ENCODE measurements around the gene MYO3B.
"Not testable (repeated sequence)": the region's sequence is repeated elsewhere in the genome, so short reads cannot be mapped to it uniquely, and the experiment has no call there.

The MYO3B gene

DNA sequence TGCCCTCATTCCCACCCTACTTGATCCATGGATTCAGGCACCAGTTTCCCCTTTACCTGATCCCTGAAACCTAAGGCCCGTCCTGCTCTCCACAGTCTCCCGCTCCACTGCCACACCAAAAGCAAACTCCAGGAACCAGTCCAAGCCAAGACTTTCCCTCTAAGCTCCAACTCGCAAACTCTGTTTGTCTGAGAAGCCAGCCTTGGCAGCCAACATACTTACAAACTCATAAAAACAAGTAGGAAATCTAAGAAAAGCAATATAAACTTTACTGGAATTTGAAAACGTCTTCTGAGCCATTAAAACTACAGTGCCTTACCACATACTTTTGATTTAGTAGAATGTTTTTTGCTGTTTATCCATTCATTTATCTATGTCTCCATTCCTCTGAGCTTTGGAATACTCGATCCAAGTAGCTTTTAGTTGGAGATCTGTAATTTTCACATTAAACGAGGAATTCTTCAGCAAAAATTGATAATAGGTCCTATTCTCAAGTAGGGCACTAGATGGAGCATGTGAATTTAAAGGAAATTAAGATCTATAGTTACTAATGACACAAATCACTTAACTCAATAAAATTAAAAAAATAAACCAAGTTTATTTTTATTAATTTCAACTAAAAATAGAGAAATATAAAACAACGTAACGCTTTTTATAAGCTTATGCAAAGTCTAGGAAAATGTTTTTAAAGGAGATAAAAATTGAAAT is 199.7 kb downstream of the MYO3B start:
- DNase-seq, result no peak

DNA sequence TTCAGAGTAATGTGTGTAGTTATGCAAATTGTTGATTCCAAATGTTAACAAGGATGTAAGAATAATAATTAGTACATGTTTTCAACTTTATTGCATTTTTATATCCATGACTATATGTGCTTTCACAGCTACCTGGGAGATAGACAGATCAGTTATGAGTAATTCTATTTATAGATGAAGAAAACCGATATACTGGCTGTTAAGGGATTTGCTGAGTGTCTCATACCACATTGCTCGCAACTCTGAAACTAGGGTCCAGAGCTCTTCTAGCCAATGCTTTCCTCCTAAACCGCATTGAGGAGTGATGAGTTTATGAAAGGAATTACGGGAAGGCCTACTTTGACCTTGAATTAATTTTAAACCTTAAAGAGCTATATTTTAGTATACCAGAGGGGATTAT is 202.3 kb downstream of the MYO3B start:
- DNase-seq, result no peak

DNA sequence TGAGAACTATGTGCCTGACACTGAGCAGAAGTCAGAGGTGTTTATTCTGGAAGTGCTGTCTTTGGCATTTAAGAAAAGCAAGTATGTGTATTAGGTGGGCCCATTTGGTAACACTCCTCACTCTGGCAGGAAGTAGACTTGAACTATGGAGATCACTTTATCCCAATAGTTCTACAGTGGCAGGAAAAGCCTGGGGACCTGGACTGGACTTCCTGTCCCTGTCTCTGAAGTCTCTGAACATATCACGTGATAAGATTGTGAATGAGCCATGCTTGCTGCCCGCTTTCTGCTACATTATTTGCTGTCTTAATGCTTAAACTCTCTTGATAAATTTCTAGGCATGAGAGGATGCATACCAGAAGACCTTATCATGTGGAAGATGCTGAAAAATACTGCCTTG is 203.7 kb downstream of the MYO3B start:
- no peak for DNase-seq

DNA sequence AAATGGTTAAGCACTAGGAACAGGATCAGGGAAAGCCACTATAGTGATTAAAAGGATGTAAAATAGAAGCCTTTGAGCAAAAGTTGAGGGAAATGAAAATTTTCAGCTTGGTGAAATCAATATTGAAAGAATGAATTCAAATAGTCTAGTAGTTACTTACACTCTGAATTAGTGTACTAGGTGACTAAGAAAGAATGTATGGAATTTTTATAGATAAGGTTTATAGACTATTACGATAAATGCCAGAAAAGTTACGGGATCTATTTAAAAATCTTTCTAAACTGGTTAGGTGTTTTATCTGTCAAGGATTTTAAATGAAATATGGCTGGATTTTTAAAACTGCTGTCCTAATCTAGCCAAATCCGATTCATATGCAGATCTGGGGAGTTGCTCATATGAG is 208.6 kb downstream of the MYO3B start:
- DNase-seq, result no peak

DNA sequence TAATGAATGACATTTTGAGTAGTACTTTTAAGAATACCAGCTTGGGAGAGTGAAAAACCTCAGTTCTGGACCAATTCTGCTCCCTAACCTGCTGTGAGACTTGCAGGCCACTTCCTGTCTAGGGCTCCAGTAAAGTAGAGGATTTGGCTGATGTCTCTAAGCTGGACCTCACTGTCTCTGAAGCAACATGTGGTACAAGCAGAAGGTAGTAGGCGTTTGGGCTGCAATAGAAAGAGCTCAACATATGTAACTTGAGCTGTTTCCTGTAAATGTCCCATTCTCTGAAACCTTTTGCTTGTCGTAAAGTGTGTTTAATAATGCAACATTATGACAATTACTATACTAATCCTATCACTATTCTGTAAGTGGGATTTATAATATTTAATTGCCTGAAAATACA is 213.1 kb downstream of the MYO3B start:
- no peak for DNase-seq

DNA sequence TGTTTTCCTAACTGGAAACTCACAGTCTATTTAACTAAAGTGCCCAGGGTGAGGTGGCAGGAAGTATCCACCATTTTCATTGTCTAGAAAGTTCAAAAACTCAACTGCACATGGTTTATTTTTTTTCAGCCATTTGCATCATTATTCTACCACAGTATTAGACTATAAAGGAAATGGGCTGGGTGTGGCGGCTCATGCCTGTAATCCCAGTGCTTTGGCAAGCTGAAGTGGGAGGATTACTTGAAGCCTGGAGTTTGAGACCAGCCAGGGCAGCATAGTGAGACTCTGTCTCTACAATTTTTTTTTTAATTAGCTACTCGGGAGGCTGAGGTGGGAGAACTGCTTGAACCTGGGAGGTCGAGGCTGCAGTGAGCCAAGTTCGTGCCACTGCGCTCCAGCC is 213.8 kb downstream of the MYO3B start:
- no peak for DNase-seq

DNA sequence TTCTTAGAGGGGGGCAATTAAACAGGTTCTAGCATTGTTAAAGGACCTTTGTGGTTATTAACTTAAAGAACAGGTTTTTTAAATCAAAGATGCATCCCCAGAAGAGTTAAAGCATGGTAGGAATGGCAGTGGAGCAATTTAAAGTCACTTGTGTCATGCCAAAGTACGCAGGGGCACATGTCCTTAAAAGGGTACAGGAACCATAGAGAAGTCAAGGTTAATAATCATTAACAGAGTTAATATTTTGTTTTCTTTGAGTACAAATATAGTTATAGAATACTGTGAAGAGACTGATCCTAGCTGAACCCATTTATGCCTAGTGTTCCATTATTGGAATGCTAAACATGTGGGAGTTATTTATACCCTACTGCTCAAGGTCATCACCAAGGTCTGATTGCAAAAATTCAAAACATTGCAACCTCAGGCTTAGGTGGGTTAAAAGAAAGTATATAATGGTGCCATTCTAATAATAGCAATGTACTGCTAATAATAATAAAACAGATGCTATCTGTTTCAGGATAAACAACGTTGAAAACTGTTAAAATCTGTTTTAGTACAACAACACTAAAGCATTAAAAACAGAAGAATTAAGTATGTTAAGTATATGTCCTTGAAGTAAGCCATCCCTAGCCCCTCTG is 216.0 kb downstream of the MYO3B start:
- DNase-seq, result no peak

DNA sequence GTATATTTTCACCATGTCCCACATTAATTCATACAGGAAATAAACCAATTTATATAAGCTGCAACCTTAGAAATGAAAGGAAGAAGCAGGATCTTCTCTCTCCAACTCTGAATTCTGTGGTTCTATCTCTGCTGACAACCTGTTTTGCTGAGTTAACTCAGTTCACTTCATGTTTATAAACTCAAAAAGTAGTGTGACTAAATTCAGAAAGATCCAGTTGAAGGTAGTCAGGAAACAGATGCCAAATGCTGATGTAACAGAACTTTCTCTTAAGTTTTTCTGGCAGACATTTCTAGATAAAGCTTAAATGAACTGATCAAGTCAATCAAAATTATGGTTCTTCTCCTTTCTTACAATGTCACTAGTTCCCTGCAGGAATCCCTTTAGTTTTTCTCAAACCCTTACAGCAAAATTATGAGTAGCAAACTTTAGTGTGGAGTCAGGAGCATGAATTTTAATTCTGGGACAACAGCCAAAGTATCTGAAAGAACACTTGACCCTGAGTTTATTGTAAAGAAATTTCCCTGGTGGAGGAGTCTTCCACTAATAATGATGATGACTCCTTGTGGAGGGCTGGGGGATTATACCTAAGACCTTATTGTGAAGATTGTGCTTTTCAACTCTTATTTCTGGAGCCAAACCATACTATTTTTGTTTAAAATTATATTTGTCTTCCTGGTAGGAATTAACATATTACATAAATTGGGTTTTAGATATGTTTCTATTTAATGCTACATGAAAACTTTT is 216.9 kb downstream of the MYO3B start:
- no peak for DNase-seq

DNA sequence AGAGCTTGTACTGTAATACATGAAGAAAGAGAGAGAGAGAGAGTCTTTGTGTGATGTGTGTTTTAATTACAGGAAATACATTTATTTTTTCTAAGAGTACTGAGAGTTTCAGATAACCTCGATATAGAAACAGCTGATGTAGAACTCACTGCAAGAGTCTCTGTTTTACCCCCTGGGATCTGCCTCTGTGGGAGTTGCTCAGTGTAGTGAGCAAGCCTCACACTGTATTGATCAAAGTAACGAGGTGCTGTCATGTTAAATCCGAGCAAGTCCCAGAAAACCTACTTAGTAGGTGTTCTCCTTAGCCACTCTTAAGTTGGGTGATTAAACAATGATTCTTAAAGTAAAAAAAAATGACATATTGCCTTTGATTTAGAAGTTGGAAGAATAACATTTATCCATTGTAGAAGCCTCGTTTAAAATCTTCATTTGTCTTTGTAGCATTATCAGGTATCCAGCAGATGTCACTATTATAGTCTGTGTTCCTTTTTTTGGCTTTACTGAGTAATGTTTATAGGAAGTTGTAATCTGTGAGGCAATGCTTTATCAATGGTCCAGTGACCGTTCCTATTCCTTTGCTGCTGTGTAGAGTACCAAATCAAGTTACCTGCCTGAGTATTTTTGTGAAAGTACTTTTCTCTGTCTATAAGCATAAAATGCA is 219.0 kb downstream of the MYO3B start:
- peak; percentile 6 for DNase-seq

DNA sequence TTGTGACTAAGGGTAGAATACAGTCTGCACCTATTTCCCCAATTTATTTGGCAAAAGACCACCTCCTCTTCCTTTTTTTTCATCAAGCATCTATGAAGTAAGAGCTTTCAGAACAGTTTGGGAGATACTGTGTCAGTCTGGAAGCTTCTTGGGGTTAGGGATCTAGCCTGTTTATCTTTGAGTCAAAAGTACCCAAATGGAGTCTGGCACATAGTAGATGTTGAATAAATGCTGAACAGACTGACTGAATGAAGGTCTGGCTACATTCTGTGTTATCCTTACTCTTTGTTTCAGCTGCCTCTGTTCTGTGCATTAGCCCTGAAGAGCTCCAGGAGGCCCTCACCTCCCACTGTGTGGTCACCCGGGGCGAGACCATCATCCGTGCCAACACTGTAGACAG is 223.2 kb downstream of the MYO3B start:
- DNase-seq, result no peak

DNA sequence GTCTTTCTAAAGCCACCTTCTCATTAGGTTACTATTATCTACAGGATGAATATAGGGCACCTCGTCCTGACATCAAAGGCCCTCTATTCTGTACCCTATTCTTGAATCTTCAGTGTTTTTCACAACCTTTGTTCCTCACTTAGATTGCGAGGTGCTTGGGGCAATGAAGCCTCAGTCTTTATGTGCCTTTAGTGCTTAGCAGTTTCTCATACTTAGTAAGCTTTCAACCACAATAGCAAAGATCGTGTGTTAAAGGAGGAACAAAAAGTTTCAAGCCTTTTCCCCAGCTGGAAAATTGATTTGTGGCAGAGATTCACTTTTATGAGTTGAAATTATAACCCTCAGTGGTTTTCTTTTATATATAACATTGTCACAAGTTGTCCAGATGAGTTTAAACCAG is 226.9 kb downstream of the MYO3B start:
- DNase-seq, result no peak

DNA sequence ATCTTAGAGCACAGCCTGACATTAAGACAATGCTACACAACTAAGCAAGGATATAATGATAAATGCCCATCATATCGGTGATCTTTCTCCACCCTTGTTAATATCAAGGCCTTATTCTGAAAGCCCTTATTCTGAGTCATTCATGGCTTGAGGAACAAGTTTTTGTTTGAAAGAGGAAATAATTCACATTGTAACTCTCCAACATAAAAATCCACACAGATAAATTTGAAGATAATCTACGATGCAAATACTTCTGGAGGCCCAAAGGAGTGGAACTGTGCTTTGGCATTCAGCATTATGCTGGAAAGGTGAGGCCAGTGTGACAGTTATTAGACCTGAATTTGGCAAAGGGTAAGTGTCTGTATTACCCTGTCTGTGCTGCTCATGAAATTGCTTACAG is 227.4 kb downstream of the MYO3B start:
- DNase-seq, result no peak

DNA sequence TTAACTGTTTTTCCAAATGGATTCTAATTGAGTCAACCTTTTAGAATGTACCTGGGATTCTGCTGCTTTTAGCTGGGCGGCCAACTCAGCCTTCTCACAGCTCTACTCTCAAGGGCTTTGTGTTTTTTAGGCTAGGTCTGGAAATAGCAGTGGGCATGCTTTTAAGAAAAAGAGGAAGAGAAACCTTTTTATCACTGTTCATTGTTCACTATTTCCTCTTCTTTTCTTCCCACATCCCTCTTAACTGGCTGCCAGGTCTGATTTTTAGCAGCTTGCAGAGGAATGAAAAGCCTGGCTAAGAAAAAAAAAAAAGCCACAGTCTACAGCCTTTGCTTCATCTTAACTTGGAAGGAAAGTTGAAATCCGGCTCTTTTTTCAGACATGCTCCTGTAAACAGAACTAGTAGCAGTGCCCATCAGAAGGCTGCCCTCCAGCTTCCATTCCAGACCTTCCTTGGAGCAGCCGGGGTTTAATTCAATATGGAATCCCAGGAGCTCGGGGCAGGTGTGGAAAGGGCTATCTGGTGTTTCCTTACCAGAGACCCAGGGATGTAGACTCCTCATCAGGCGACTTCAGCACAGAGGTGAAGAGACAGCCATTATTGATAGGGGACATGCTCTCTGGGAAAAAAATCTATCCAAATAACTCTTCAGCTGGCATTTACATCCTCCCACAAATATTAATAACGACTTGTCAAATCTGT is 230.7 kb downstream of the MYO3B start:
- DNase-seq, result no peak

DNA sequence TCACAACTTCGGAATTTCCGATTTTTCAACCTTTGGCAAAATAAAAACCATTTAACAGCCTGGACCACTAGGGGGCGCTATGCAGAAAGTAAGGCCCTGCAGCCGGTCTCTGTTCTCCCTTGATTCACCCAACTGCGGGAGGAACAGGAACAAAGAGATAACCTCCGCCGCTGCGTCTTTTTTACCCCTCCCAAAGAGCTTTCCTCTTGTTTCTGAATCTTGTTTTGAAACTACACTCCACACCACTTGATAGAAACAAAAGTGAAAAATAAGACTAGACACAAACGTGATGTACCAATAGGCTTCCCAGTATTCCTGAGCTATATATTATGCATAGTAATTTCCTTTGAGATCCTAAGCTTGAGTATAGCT is 231.2 kb downstream of the MYO3B start:
- peak; percentile 30 for DNase-seq

DNA sequence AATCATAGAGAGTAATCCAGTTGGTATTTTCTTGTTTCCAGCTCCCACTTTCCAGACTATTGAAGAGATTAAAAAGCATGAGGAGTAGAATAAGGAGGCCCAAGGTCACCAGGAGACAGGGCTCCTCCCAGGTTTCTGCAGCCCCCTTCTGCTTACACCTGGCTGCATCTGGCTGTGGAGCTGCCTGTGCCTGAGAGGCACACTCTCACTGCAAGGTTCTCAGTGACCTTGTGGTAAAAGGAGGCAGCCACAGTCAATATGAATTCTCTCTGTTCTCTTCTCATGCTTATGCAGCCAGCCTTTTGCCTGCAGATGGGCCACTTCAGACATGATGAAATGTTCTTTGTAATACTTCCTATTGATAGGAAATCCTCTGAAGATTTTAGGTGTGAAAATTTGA is 233.7 kb downstream of the MYO3B start:
- no peak for DNase-seq

DNA sequence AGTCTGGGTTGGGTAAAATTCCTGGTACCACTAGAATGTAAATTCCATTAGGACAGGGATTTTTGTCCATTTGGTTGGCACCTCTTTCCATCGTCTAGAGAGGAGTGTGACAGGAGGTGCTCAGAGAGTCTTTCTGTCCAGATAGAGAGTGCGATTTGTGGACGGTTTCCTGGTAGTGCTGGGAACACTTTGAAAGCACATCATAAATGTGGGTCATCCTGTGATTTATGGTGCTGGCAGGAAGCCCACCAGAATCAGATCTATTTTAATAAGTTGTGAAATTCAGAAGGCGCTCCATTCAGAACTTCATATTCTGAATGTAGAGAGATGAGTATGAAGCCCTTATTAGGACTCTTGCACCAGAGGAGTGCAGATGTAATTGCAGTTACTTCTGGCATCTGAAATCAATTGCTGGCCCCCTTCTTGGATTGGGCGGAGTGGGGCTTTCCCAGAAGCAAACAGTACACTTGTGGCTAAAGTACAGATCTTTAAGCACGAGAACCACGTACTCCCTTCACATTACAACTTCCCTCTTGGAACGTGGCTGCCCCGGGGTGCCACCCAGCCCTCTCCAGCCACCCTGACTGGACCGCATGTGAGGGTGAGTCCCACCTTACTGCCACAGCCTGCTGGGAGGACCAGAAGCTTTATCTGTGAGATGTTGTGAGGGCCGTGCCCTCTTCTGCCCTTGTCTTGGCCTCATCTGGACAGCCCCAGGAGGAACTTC is 243.2 kb downstream of the MYO3B start:
- DNase-seq, result no peak

DNA sequence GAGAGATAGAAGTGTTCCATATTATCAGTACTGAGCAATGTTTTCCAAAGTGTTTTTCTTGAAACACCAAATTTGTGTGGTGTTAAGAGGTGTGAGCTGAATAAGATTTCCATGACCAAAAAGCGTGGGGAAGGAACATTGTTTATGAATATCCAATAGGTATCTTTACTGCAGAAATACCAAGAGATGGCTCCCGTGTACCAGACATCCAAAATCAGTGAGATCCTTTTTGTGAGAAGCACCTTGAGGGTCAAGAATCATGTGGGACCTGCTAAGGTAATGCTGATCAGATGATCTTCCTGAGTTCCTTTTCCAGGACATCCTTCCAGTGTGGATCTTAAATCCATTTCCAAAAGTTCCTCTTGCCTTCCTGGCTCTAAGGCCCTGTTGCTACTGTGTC is 246.0 kb downstream of the MYO3B start:
- DNase-seq, result no peak

DNA sequence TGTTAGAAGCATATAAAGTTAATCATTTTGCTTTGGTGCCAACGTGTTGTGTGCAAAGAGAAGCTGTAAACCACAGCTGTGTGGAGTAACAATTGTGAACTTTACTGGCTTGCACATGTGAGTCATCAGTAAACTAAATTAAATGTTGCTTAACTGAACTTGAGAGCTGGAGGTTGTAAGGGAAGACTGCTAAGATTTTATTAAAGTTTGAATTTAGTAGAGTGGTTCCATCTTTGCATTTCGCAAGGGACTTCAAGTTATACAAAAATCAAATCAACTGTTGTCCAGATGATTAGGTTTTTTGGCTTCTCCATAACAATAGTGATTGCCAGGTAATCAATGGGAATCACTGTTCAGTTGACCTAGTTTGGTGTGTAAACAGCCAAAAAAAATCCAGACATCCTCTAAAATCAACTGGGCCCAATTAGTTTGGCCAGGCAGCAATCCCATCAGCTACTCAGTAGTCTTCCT is 247.4 kb downstream of the MYO3B start:
- no peak for DNase-seq

DNA sequence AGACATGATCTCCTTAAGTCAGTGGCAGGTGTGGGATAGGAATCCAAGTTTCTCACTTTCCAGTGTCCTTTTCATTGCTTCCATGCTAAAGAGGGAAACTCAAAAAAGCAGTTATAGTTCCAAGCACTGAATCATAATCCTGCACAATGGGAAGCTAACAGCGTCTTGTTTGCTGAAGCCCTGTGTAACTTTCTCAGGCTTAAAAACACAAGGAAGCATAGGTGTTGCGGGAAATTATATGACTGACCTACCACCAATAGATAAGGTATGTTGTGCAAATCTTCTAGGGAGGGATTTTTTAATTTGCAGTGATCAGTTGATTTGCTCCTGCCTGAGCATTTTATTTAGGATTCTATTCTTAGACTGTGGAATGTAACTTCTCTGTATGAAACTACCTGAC is 250.9 kb downstream of the MYO3B start:
- DNase-seq, result no peak

DNA sequence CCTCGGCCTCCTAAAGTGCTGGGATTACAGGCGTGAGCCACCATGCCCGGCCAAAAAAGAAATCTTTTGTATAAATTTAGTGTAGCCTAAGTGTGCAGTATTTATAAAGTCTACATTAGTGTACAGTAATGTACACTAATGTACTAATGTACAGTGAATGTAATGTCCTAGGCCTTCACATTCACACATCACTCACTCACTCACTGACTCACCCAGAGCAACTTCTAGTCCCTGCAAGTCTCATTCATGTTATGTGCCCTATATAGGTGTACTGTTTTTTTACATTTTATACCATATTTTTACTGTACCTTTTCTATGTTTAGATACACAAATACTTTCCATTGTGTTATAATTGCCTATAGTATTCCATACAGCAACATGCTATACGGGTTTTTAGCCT is 254.9 kb downstream of the MYO3B start:
- no peak for DNase-seq

DNA sequence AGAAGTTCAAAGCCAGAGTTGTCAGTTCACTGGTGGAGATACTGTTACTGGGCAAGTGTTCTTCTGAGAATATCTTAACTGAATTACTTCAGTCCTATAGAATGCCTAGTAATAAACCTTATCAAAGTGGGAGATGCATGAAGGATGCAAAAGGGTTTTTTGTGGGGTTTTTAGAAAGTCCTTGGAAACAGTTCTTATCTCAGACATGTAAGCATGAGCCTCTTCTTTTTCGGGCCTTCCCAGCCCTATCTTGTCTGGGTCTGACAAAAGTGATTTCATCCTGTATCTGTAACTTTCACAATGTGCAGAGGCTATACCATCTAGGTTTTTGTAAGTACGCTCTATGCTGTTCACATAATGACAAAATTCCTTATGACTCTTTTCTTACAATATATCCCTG is 255.5 kb downstream of the MYO3B start:
- DNase-seq, result no peak

DNA sequence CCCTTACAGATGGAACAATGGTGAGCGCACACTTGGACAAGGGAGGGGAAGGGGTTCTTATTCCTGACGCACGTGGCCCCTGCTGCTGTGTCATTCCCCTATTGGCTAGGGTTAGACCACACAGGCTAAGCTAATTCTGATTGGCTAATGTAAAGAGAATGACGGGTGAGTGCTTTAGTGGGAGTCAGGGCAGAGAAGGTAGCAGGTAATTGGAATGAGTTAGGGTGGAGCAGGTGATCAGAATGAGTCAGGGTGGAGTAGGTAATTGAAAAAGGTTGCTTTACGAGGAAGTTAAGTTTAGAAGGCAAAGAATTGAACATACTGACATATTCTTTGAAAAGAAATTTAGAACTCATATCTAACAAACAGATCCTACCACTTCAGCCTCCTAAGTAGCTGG is 256.4 kb downstream of the MYO3B start:
- DNase-seq, result not testable (repeated sequence)

All from NCI-H2081 treated with DMSO at 0.1 percent for 48 hours (cell line).